Measurements from ENCODE around the gene SAMD3.

Gene SAMD3

GRCh38 chr6:130259140-130259539 is 36.4 kb upstream of the SAMD3 start:
- DNase-seq (ENCODE audit: low read depth) = no peak
- H3K4me3 ChIP-seq (ENCODE audit: low read depth, low read length) = no peak overlapping the region
- no peak for TF ChIP-seq MYC (IDR thresholded peaks at IDR 0.05; ENCODE audit: low read depth, low read length)
- TF ChIP-seq MAX (IDR thresholded peaks at IDR 0.05; ENCODE audit: low read depth, low read length) = no peak
- no peak for TF ChIP-seq CTCF (IDR thresholded peaks at IDR 0.05; ENCODE audit: low read depth, low read length)
- TF ChIP-seq POLR2A (IDR thresholded peaks at IDR 0.05; ENCODE audit: extremely low read depth, insufficient read length) = no peak

- no peak overlapping the region for H3K4me3 ChIP-seq (ENCODE audit: low read depth, low read length)
- no peak for DNase-seq (ENCODE audit: low read depth)
Observed at GRCh38 chr6:130252527-130253237, 29.9 kb upstream of the SAMD3 start.

GRCh38 chr6:130245267-130245666 is 22.5 kb upstream of the SAMD3 start:
- no peak for TF ChIP-seq CTCF (IDR thresholded peaks at IDR 0.05; ENCODE audit: low read depth, low read length)
- no peak for TF ChIP-seq MYC (IDR thresholded peaks at IDR 0.05; ENCODE audit: low read depth, low read length)
- TF ChIP-seq MAX (IDR thresholded peaks at IDR 0.05; ENCODE audit: low read depth, low read length) = no peak
- TF ChIP-seq POLR2A (IDR thresholded peaks at IDR 0.05; ENCODE audit: extremely low read depth, insufficient read length) = no peak
- no peak for DNase-seq (ENCODE audit: low read depth)
- no peak overlapping the region for H3K4me3 ChIP-seq (ENCODE audit: low read depth, low read length)

More at GRCh38 chr6:130252527-130253237, 29.9 kb upstream of the SAMD3 start:
- TF ChIP-seq POLR2A (IDR thresholded peaks at IDR 0.05; ENCODE audit: extremely low read depth, insufficient read length) (no peak), MAX (IDR thresholded peaks at IDR 0.05; ENCODE audit: low read depth, low read length) (no peak), CTCF (IDR thresholded peaks at IDR 0.05; ENCODE audit: low read depth, low read length) (no peak), MYC (IDR thresholded peaks at IDR 0.05; ENCODE audit: low read depth, low read length) (no peak)

- TF ChIP-seq CTCF (IDR thresholded peaks at IDR 0.05; ENCODE audit: low read depth, low read length) = no peak
- TF ChIP-seq POLR2A (IDR thresholded peaks at IDR 0.05; ENCODE audit: extremely low read depth, insufficient read length) = no peak
- no peak for TF ChIP-seq MYC (IDR thresholded peaks at IDR 0.05; ENCODE audit: low read depth, low read length)
- no peak for TF ChIP-seq MAX (IDR thresholded peaks at IDR 0.05; ENCODE audit: low read depth, low read length)
- DNase-seq (ENCODE audit: low read depth) = no peak
- no peak overlapping the region for H3K4me3 ChIP-seq (ENCODE audit: low read depth, low read length)
Observed at GRCh38 chr6:130244728-130245127, 22.0 kb upstream of the SAMD3 start.

- H3K4me3 ChIP-seq (ENCODE audit: low read depth, low read length) = no peak overlapping the region
- TF ChIP-seq MAX (IDR thresholded peaks at IDR 0.05; ENCODE audit: low read depth, low read length) = no peak
- TF ChIP-seq CTCF (IDR thresholded peaks at IDR 0.05; ENCODE audit: low read depth, low read length) = no peak
- TF ChIP-seq POLR2A (IDR thresholded peaks at IDR 0.05; ENCODE audit: extremely low read depth, insufficient read length) = no peak
- no peak for TF ChIP-seq MYC (IDR thresholded peaks at IDR 0.05; ENCODE audit: low read depth, low read length)
- no peak for DNase-seq (ENCODE audit: low read depth)
Observed at GRCh38 chr6:130240232-130240631, 17.5 kb upstream of the SAMD3 start.

All from NB4 (cell line).